ENCODE data around the gene FBXL4. TPM values are rescaled to one million over a fixed set of nuclear protein-coding genes. Genes with fewer than 3 reads are reported as not detected.
A peak's percentile ranks its signal among the peaks of the same experiment; 100 is the strongest.

The FBXL4 gene
- total and polyA plus RNA-seq, 7 donors, result 3.4 to 15.5 (median 11.5) TPM

DNA sequence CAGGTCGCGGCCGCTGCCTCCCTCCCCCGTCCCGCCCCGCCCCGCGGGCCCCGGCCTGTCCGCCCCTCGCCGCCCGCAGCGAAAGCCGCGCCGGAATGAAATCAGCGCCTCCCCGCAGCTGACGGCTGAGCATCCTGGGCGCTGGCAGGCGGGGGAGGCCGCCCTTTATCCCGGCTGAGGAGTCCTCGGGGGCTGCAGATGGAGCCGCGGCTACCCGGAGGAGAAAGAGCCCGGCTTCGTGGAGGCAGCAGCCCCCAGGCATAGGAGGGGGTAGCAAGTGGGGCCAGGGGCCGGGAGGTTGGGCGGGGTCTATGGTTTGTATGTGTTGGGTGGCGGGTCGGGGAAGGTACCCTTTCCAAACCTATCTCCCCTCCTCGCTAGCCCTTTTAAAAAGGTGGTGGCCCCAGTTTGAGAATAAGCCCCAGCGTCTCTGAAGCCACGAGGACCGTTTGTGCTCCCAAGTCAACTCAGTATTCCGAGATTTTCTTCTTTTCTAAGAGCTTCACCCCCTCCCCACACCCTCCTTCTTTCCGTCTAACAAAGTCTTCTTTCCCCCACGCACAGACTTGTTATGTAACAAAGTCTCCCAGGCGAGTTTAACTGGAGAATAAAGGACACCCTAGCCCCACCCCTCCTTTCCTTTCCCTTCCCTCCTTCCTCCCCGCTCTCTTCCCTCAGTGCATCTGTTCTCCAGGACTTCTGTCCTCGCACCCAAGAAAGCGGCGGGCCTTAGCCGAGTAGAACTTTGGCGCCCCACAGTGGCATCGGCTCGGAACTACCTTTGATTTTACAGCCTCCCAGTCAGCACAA is 102.3 kb downstream of the FBXL4 start:
- intact Hi-C loops (cut with DNase I), result loop anchor here in 1 of 2 donors (5.0 to 10.0 kb wide), 2 partner anchors 279 to 1348 kb away; no protein-coding TSS in a partner anchor
- H3K4me3 ChIP-seq, result peak overlapping the region; percentile 44
- peaks cover 3 to 99% (median 35%) of the 10 kb centered on the region in 3 donors for H3K27me3 ChIP-seq (ENCODE audit: insufficient read depth in 3 of 3, low read length in 2 of 3)
- no peak overlapping the region for H3K27ac ChIP-seq
- TF ChIP-seq, protein P1, sequence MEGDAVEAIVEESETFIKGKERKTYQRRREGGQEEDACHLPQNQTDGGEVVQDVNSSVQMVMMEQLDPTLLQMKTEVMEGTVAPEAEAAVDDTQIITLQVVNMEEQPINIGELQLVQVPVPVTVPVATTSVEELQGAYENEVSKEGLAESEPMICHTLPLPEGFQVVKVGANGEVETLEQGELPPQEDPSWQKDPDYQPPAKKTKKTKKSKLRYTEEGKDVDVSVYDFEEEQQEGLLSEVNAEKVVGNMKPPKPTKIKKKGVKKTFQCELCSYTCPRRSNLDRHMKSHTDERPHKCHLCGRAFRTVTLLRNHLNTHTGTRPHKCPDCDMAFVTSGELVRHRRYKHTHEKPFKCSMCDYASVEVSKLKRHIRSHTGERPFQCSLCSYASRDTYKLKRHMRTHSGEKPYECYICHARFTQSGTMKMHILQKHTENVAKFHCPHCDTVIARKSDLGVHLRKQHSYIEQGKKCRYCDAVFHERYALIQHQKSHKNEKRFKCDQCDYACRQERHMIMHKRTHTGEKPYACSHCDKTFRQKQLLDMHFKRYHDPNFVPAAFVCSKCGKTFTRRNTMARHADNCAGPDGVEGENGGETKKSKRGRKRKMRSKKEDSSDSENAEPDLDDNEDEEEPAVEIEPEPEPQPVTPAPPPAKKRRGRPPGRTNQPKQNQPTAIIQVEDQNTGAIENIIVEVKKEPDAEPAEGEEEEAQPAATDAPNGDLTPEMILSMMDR (IDR thresholded peaks at IDR 0.05), result peak; percentile 77
- ATAC-seq, result peak; percentile 66 to 83 (median 76)
- DNase-seq, result peak; percentile 62 to 79
- H3K36me3 ChIP-seq (ENCODE audit: insufficient read depth in 1 of 2, low read depth in 1 of 2), result no peaks in the 10 kb centered on the region
- peaks cover 5% of the 10 kb centered on the region for H3K4me1 ChIP-seq
- 1 to 2% (median 2%) methylated on average over 42 to 50 of the region's 50 CpGs for WGBS, 3 donors
- no peaks in the 10 kb centered on the region for H3K9me3 ChIP-seq

DNA sequence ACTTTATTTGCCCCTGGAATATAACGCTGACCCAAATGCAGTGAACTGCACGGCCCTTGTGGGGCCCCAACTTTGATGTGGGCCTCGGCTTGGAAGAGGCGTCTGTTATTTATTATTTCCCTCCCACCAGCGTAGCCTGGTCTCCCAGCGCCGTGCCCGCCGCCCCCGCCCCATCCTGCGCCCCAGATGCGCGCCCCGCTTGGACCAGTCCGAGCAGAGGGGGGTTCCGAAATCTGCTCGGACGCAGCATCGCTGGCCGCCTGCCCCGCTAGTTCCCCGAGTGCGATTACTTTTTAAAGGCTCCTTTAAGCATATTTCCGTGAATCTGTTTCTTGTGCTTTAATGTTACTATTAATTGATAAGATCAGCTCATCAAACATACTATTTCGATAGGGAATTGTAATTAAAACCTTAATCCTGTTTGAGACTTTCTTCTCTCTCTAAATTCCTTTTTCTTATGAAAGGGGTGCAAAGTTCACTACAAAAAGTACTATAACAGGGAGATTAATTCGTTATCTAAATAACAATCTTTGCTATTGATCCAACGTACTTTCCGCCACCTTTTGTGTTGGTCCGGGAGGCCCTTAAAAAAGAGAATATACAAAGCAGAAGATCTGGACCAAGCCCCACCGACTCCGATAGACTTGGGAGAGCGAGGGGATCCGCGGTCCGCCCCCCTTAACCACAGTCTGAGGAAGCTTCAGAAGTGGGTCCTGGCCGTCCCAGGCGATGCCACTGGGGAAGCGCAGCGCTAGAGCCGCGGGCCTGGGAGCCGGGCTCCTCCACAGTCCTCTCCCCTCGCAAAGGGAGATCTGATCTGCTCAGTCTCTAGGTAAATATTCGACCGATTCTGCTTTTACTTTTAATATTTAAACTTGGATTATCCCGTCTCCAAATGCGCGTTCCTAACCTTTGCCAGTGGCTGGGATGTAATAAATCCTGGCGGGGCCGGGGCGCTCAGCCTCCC is 103.2 kb downstream of the FBXL4 start:
- ATAC-seq, result no peak
- intact Hi-C loops (cut with DNase I), result loop anchor here in 1 of 2 donors (5.0 to 10.0 kb wide), 2 partner anchors 280 to 1347 kb away; no protein-coding TSS in a partner anchor
- Histone ChIP-seq H3K27me3 (ENCODE audit: insufficient read depth in 3 of 3, low read length in 2 of 3) (peaks cover 3 to 99% (median 37%) of the 10 kb centered on the region in 3 donors), H3K9me3 (no peaks in the 10 kb centered on the region), H3K4me3 (peak overlapping the region; percentile 44), H3K27ac (no peak overlapping the region), H3K4me1 (peaks cover 5% of the 10 kb centered on the region), H3K36me3 (ENCODE audit: insufficient read depth in 1 of 2, low read depth in 1 of 2) (no peaks in the 10 kb centered on the region)
- no peak for DNase-seq
- 6 to 8% (median 7%) methylated on average over 45 to 51 of the region's 51 CpGs for WGBS, 3 donors
- TF ChIP-seq, protein P1 (IDR thresholded peaks at IDR 0.05), result no peak

DNA sequence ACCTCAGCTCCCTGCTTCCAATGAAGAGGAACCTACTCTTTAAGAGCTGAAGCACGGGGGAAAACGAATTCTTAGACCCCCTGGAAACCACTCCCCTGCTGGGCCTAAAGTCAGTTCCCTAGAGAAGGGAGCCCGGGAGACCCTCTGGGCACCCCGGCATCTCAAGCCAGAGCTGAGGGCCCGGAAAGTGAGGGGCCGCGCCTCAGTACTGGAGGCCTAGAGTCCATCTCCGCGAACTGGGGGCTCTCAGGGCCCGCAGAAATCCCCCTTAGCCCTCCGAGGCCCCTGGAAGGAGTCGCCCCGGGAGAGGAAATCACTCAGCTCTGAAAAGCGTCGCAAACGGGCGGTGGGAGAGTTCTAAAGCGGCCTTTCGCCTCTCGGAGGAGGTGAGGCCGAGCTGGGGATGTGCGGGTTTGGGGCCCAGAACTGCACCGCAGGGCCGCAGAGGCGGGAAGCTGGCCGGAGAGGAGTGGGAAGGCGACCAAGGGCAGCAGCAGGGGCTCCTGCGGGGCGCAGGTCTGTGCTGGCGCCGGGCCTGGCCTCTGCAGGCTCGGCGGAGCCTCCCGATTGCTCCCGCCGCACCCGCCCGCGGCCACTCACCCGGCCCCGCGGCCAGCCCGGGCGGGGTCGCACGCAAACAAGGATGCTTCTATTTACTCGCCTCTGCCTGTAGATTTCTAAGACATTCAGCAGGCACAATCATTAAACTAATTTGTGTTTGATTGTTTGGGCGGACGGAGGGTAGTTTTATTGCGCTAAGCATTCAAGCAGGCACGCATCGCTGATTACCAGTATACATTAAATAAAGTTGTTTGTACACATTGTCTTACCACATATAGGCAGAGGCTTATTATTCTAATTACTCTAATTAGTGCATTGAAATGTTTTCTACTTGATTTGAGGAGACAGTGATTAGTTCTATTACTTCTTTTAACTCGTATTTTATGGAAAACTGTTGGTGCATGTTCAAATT is 104.2 kb downstream of the FBXL4 start:
- WGBS, 3 donors, result 16 to 19% (median 18%) methylated on average over 53 of the region's 53 CpGs
- TF ChIP-seq, protein P1 (IDR thresholded peaks at IDR 0.05), result no peak
- Histone ChIP-seq H3K36me3 (ENCODE audit: insufficient read depth in 1 of 2, low read depth in 1 of 2) (no peaks in the 10 kb centered on the region), H3K9me3 (no peaks in the 10 kb centered on the region), H3K27ac (no peak overlapping the region), H3K27me3 (ENCODE audit: insufficient read depth in 3 of 3, low read length in 2 of 3) (peaks cover 3 to 100% (median 34%) of the 10 kb centered on the region in 3 donors), H3K4me3 (no peak overlapping the region), H3K4me1 (peaks cover 5% of the 10 kb centered on the region)
- ATAC-seq (no peak), DNase-seq (no peak)
- intact Hi-C loops (cut with DNase I), result loop anchor here in 1 of 2 donors (10.0 kb wide), 1 partner anchor 281 kb away; no protein-coding TSS in a partner anchor

Measured in psoas muscle (tissue), 8 donors.